Dermis blood vessel endothelial cell (primary cell): Measurements from ENCODE around the gene CKAP2. TPM values are rescaled to one million over a fixed set of nuclear protein-coding genes. Genes with fewer than 3 reads are reported as not detected.
"Not testable (repeated sequence)": the region's sequence is repeated elsewhere in the genome, so short reads cannot be mapped to it uniquely, and the experiment has no call there.

Experiments used
- DNase-seq: peaks from one replicate; pipeline ENCODE4 v3.0.0; 2010
- total RNA-seq: library from RNA; depleted of rRNA; stranded (reverse); fragments of >200 nt; gene quantifications from 2 replicates; pipeline ENCODE4 v1.2.3, GENCODE V29; 2014

Gene CKAP2
- 18.9 and 71.8 TPM in 2 replicates for total RNA-seq

GRCh38 chr13:52454820-52455676 lies at the start of gene CKAP2:
TSS of gene CKAP2 (plus strand) at chr13:52455478. CDS start at chr13:52455557, 79 bp downstream.
- DNase-seq, result peak; percentile 98

- DNase-seq, result peak; percentile 80
Measured at GRCh38 chr13:52405767-52406494, 49.3 kb upstream of the CKAP2 start, which contains the start of gene THSD1. TSS of gene THSD1 (minus strand) at chr13:52406172. CDS start at chr13:52402600, 3,572 bp downstream.

GRCh38 chr13:52406629-52407028 lies 48.6 kb upstream of the CKAP2 start:
- DNase-seq, result no peak

GRCh38 chr13:52407436-52407835 lies 47.8 kb upstream of the CKAP2 start:
- DNase-seq, result not testable (repeated sequence)

GRCh38 chr13:52408071-52408658 lies 47.1 kb upstream of the CKAP2 start:
- not testable (repeated sequence) for DNase-seq

GRCh38 chr13:52411629-52412028 lies 43.6 kb upstream of the CKAP2 start:
- DNase-seq, result no peak

GRCh38 chr13:52412128-52412527 lies 43.1 kb upstream of the CKAP2 start:
- DNase-seq, result no peak

- DNase-seq, result no peak
Measured at GRCh38 chr13:52414051-52414450, 41.2 kb upstream of the CKAP2 start.

- peak; percentile 57 for DNase-seq
Measured at GRCh38 chr13:52414963-52415362, 40.3 kb upstream of the CKAP2 start.

GRCh38 chr13:52419080-52419479 lies 36.2 kb upstream of the CKAP2 start:
- no peak for DNase-seq

- DNase-seq, result no peak
Measured at GRCh38 chr13:52421216-52421615, 34.1 kb upstream of the CKAP2 start.

- peak; percentile 98 for DNase-seq
Measured at GRCh38 chr13:52428295-52428694, 27.0 kb upstream of the CKAP2 start.

- DNase-seq, result no peak
Measured at GRCh38 chr13:52432456-52432855, 22.8 kb upstream of the CKAP2 start.

GRCh38 chr13:52446265-52446664 lies 9.0 kb upstream of the CKAP2 start:
- DNase-seq, result no peak

- DNase-seq, result no peak
Measured at GRCh38 chr13:52447354-52447753, 7.9 kb upstream of the CKAP2 start.

- peak; percentile 34 for DNase-seq
Measured at GRCh38 chr13:52447815-52448552, 7.3 kb upstream of the CKAP2 start.

- peak; percentile 41 for DNase-seq
Measured at GRCh38 chr13:52449331-52450011, 5.8 kb upstream of the CKAP2 start.

- DNase-seq, result peak; percentile 97
Measured at GRCh38 chr13:52450012-52450792, 5.1 kb upstream of the CKAP2 start, which contains the start of gene VPS36. TSS of gene VPS36 (minus strand) at chr13:52450634. CDS start at chr13:52450594, 40 bp downstream.

- DNase-seq, result no peak
Measured at GRCh38 chr13:52450793-52451116, 4.5 kb upstream of the CKAP2 start.

GRCh38 chr13:52451135-52451804 lies 4.0 kb upstream of the CKAP2 start:
- DNase-seq, result no peak

- DNase-seq, result no peak
Measured at GRCh38 chr13:52452470-52452869, 2.8 kb upstream of the CKAP2 start.
